OCI-LY3 (cell line): ENCODE data around the gene CCDC83.
"Not testable (repeated sequence)": the region's sequence is repeated elsewhere in the genome, so short reads cannot be mapped to it uniquely, and the experiment has no call there.

ENCODE experiments used
- H2AFZ ChIP-seq: fragments of 200-600, 300-600 bp; shearing (Covaris generic); 2 replicates; pipeline ENCODE4 v1.6.0; 2014; ENCODE audit warnings: antibody characterized with exemption, low read depth, low read length
- H3K27ac ChIP-seq: fragments of 200-600, 300-600 bp; sonication (generic); 2 replicates; pipeline ENCODE4 v1.5.1; 2014; ENCODE audit warnings: mild to moderate bottlenecking, low read length, moderate library complexity, mixed read lengths
- H3K27me3 ChIP-seq: fragments of 200-600, 300-600 bp; sonication (generic); 2 replicates; pipeline ENCODE4 v1.6.1; 2014; ENCODE audit warnings: low read depth, low read length, mixed read lengths
- H3K36me3 ChIP-seq: fragments of 200-600, 300-600 bp; sonication (generic); replicated peaks from 2 replicates; pipeline ENCODE3; 2014; ENCODE audit warnings: low read depth, low read length, mixed read lengths
- H3K4me1 ChIP-seq: fragments of 300-600, 200-600 bp; sonication (generic); 2 replicates; pipeline ENCODE4 v1.6.1; 2014; ENCODE audit warnings: low read length, mixed read lengths
- H3K4me2 ChIP-seq: fragments of 200-600, 300-600 bp; sonication (generic); 2 replicates; pipeline ENCODE4 v1.6.1; 2014; ENCODE audit warnings: low read length, mixed read lengths
- H3K4me3 ChIP-seq: fragments of 300-600, 200-600 bp; sonication (generic); 2 replicates; pipeline ENCODE4 v1.5.1; 2014; ENCODE audit warnings: antibody characterized with exemption, mild to moderate bottlenecking, low read length, moderate library complexity
- H3K79me2 ChIP-seq: fragments of 300-600, 200-600 bp; shearing (Covaris generic); 2 replicates; pipeline ENCODE4 v1.6.1; 2014; ENCODE audit warnings: mild to moderate bottlenecking, low read length, mixed read lengths
- H3K9ac ChIP-seq: fragments of 300-600, 200-600 bp; shearing (Covaris generic); 2 replicates; pipeline ENCODE4 v1.6.0; 2014; ENCODE audit warnings: mild to moderate bottlenecking, low read length, moderate library complexity
- H3K9me3 ChIP-seq: fragments of 200-600, 300-600 bp; shearing (Covaris generic); 2 replicates; pipeline ENCODE4 v1.6.1; 2014; ENCODE audit warnings: low read length, mixed read lengths; ENCODE audit not compliant: insufficient read depth
- H4K20me1 ChIP-seq: fragments of 200-600, 300-600 bp; sonication (generic); 2 replicates; pipeline ENCODE4 v1.6.1; 2016; ENCODE audit warnings: low read length, mixed read lengths; ENCODE audit not compliant: insufficient read depth
- EZH2phosphoT487 ChIP-seq: fragments of 200-600 bp; shearing (Covaris generic); IDR thresholded peaks from 2 replicates; pipeline ENCODE4 v1.6.1; 2018; ENCODE audit warnings: antibody characterized with exemption, mixed run types, low read depth
- TF ChIP-seq, protein P1 (sequence below): fragments of 200-600, 300-600 bp; sonication (generic); IDR thresholded peaks from 2 replicates; pipeline ENCODE4 v1.5.1; 2014; ENCODE audit warnings: antibody characterized with exemption, low read length, low read depth

The CCDC83 gene

GRCh38 chr11:85831050-85831449, 24.1 kb upstream of the CCDC83 start:
- no peak overlapping the region for H3K4me2 ChIP-seq
- H3K9me3 ChIP-seq: peaks cover 7% of the 10 kb centered on the region; the same call in 1 of the 2 replicates
- H2AFZ ChIP-seq: no peak overlapping the region
- H3K9ac ChIP-seq: no peak overlapping the region
- no peaks in the 10 kb centered on the region for H3K27me3 ChIP-seq
- H3K79me2 ChIP-seq: no peaks in the 10 kb centered on the region
- peaks cover 8% of the 10 kb centered on the region for H3K4me1 ChIP-seq
- no peaks in the 10 kb centered on the region for H4K20me1 ChIP-seq
- H3K4me3 ChIP-seq: no peak overlapping the region
- TF ChIP-seq, protein P1, sequence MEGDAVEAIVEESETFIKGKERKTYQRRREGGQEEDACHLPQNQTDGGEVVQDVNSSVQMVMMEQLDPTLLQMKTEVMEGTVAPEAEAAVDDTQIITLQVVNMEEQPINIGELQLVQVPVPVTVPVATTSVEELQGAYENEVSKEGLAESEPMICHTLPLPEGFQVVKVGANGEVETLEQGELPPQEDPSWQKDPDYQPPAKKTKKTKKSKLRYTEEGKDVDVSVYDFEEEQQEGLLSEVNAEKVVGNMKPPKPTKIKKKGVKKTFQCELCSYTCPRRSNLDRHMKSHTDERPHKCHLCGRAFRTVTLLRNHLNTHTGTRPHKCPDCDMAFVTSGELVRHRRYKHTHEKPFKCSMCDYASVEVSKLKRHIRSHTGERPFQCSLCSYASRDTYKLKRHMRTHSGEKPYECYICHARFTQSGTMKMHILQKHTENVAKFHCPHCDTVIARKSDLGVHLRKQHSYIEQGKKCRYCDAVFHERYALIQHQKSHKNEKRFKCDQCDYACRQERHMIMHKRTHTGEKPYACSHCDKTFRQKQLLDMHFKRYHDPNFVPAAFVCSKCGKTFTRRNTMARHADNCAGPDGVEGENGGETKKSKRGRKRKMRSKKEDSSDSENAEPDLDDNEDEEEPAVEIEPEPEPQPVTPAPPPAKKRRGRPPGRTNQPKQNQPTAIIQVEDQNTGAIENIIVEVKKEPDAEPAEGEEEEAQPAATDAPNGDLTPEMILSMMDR: no peak
- TF ChIP-seq EZH2phosphoT487: no peak
- H3K27ac ChIP-seq: no peak overlapping the region
- no peaks in the 10 kb centered on the region for H3K36me3 ChIP-seq

DNA sequence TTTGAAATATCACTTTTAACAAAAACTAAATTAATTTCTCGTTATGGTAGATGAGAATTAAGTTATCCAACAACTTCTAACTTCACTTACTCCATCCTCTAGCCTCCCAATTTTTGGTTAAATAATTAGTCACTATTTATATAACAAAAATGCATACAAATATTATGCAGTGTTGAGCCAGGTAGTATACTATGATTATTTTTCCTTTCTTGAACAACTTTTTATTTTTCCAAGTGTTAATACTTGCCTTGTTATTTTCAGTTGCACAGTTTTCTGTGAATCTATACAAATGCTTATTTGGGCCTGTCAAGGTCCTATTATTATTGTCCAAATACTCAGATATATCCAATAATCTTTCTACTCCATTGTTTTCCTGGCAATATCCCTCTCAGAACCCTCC, 19.9 kb upstream of the CCDC83 start:
- Histone ChIP-seq H3K9ac (no peak overlapping the region), H3K4me3 (no peak overlapping the region), H3K27ac (no peak overlapping the region), H3K79me2 (no peaks in the 10 kb centered on the region), H4K20me1 (no peaks in the 10 kb centered on the region), H3K36me3 (no peaks in the 10 kb centered on the region), H3K27me3 (no peaks in the 10 kb centered on the region), H3K9me3 (peaks cover 7% of the 10 kb centered on the region; the same call in 1 of the 2 replicates), H3K4me1 (peaks cover 8% of the 10 kb centered on the region), H2AFZ (no peak overlapping the region), H3K4me2 (no peak overlapping the region)
- no peak for TF ChIP-seq EZH2phosphoT487
- TF ChIP-seq, protein P1: no peak

GRCh38 chr11:85835729-85836128, 19.5 kb upstream of the CCDC83 start:
- Histone ChIP-seq H3K4me2 (no peak overlapping the region), H3K9me3 (peaks cover 7% of the 10 kb centered on the region; the same call in 1 of the 2 replicates), H3K79me2 (no peaks in the 10 kb centered on the region), H3K9ac (no peak overlapping the region), H3K4me1 (peaks cover 3% of the 10 kb centered on the region), H3K36me3 (no peaks in the 10 kb centered on the region), H2AFZ (no peak overlapping the region), H3K27ac (no peak overlapping the region), H3K4me3 (no peak overlapping the region), H4K20me1 (no peaks in the 10 kb centered on the region), H3K27me3 (no peaks in the 10 kb centered on the region)
- TF ChIP-seq, protein P1: no peak
- no peak for TF ChIP-seq EZH2phosphoT487

DNA sequence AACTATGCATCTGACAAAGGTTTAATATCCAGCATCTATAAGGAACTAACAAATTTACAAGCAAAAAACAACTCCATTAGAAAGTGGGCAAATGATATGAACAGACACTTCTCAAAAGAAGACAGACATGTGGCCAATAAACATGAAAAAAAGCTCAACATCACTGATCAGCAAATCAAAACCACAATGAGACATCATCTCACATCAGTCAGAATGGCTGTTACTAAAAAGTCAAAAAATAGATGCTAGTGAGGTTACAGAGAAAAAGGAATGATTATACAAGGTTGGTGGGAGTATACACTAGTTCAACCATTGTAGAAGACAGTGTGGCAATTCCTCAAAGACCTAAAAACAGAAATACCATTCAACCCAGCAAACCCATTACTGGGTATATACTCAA, 14.3 kb upstream of the CCDC83 start:
- H3K4me2 ChIP-seq, H3K27ac ChIP-seq, H3K9me3 ChIP-seq, H3K79me2 ChIP-seq, H2AFZ ChIP-seq, H3K4me1 ChIP-seq, H3K9ac ChIP-seq, H3K36me3 ChIP-seq, H3K4me3 ChIP-seq, H3K27me3 ChIP-seq, H4K20me1 ChIP-seq: not testable (repeated sequence)

DNA sequence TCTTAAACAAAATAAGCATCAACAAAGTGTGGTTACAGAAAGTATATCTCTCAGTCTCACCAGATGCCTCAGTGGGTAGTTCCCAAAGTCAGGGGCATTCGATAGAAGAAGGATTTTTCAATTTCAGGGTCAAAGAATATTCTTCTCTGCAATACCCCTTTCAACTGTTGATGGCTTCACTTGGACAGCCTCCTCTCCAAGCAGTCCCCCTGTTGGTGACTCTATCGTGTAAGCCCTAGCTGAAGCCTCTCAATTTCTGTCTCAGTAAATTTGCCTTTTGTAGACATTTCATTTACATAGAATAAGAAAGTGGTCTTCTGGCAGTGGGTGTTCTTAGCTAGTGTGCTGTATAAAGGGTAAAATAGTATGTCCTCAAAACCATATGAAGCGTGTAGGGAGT, 11.3 kb upstream of the CCDC83 start:
- H3K79me2 ChIP-seq: no peaks in the 10 kb centered on the region
- no peak overlapping the region for H3K4me2 ChIP-seq
- H4K20me1 ChIP-seq: no peaks in the 10 kb centered on the region
- H3K9ac ChIP-seq: no peak overlapping the region
- no peak overlapping the region for H2AFZ ChIP-seq
- no peaks in the 10 kb centered on the region for H3K27me3 ChIP-seq
- TF ChIP-seq, protein P1: no peak
- TF ChIP-seq EZH2phosphoT487: no peak
- H3K4me1 ChIP-seq: no peaks in the 10 kb centered on the region
- no peak overlapping the region for H3K4me3 ChIP-seq
- no peak overlapping the region for H3K27ac ChIP-seq
- no peaks in the 10 kb centered on the region for H3K9me3 ChIP-seq
- H3K36me3 ChIP-seq: no peaks in the 10 kb centered on the region
